ENCODE data around the gene CACNA1B.

The CACNA1B gene

DNA sequence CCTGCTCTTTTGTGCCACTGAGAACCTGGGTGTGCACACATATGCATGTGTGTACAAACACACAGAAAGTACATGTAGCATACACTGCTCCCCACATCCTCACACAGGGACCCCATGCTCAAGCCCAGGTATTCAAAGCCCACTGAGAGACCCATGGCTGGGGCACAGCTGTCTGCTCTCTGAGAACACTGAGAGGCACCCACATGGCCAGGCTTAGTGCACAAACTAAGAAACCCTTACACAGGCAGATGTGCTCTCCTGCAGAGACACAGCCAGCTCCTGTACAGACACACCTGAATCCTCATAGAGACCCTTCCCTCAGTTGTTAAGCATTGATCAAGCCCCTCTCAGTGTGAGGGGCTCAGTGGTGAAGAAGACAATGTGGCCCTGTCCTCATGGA is 92.5 kb downstream of the CACNA1B start:
- Histone ChIP-seq H3K4me2 (ENCODE audit: low read length) (no peak overlapping the region), H3K4me1 (ENCODE audit: control insufficient read depth, low read depth, low read length) (no peaks in the 10 kb centered on the region), H3K9ac (ENCODE audit: low read length) (no peak overlapping the region), H3K56ac (ENCODE audit: low read length) (no peak overlapping the region), H2BK5ac (ENCODE audit: low read length) (no peak overlapping the region), H4K8ac (ENCODE audit: low read depth, low read length) (no peak overlapping the region), H3K27ac (ENCODE audit: low read depth, low read length) (no peak overlapping the region), H2BK15ac (replicated peaks; ENCODE audit: low read depth) (no peak overlapping the region), H4K5ac (ENCODE audit: low read length) (no peak overlapping the region), H3K4me3 (ENCODE audit: low read length) (no peak overlapping the region), H3K36me3 (ENCODE audit: control insufficient read depth, insufficient read depth, low read length) (no peaks in the 10 kb centered on the region), H3K4ac (ENCODE audit: low read depth, low read length) (no peak overlapping the region), H2AK5ac (ENCODE audit: low read length) (no peak overlapping the region), H3K27me3 (ENCODE audit: insufficient read depth, low read length, poor library complexity) (no peaks in the 10 kb centered on the region), H3K79me1 (ENCODE audit: low read length) (no peaks in the 10 kb centered on the region), H2BK120ac (ENCODE audit: low read depth, low read length) (no peak overlapping the region), H3K23ac (ENCODE audit: low read length) (no peak overlapping the region), H3K18ac (ENCODE audit: low read length) (no peak overlapping the region), H3K79me2 (ENCODE audit: control insufficient read depth, insufficient read depth, low read length) (no peaks in the 10 kb centered on the region)
- DNase-seq, result no peak

DNA sequence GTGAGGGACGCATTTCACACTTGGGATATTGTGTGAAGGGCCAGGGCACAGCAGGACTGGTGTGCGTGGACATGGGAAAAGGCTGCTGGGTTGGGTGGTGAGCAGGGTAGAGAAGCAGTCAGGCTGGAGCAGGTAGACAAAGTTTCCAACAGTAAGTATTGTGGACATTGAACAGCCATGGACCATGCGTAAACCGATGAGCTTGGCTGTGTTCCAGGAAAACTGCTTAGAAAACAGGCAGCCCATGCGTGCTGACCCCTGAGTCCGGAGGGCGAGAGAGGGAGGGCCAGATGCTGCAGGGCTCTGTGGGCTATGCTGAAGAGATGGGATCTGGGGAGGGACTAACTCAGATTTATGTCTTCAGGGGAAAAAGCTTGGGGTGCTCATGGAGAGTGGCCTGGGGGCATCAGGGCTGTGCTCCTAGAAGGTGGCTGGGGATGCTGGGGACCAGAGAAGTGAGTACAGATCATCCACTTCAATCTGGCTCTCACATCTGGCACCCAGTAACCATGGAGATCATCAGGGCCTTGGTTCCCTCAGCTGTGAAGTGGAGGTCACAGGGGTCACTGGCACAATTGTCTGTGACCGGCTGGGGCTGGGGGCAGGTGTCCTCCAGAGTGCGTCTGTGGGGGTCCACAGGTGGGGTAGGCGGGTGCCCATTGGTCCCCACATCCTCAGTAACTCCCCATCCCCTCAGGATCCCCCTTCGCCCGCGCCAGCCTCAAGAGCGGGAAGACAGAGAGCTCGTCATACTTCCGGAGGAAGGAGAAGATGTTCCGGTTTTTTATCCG is 93.3 kb downstream of the CACNA1B start:
- no peak overlapping the region for H2BK120ac ChIP-seq (ENCODE audit: low read depth, low read length)
- no peak overlapping the region for H2BK15ac ChIP-seq (replicated peaks; ENCODE audit: low read depth)
- H3K56ac ChIP-seq (ENCODE audit: low read length), result no peak overlapping the region
- no peak overlapping the region for H3K4me2 ChIP-seq (ENCODE audit: low read length)
- no peak overlapping the region for H4K5ac ChIP-seq (ENCODE audit: low read length)
- no peaks in the 10 kb centered on the region for H3K79me2 ChIP-seq (ENCODE audit: control insufficient read depth, insufficient read depth, low read length)
- no peak overlapping the region for H3K4ac ChIP-seq (ENCODE audit: low read depth, low read length)
- no peaks in the 10 kb centered on the region for H3K79me1 ChIP-seq (ENCODE audit: low read length)
- H2AK5ac ChIP-seq (ENCODE audit: low read length), result no peak overlapping the region
- H3K27me3 ChIP-seq (ENCODE audit: insufficient read depth, low read length, poor library complexity), result no peaks in the 10 kb centered on the region
- no peak overlapping the region for H4K8ac ChIP-seq (ENCODE audit: low read depth, low read length)
- H2BK5ac ChIP-seq (ENCODE audit: low read length), result no peak overlapping the region
- no peaks in the 10 kb centered on the region for H3K36me3 ChIP-seq (ENCODE audit: control insufficient read depth, insufficient read depth, low read length)
- no peaks in the 10 kb centered on the region for H3K4me1 ChIP-seq (ENCODE audit: control insufficient read depth, low read depth, low read length)
- H3K23ac ChIP-seq (ENCODE audit: low read length), result no peak overlapping the region
- no peak overlapping the region for H3K4me3 ChIP-seq (ENCODE audit: low read length)
- H3K18ac ChIP-seq (ENCODE audit: low read length), result no peak overlapping the region
- no peak overlapping the region for H3K27ac ChIP-seq (ENCODE audit: low read depth, low read length)
- no peak overlapping the region for H3K9ac ChIP-seq (ENCODE audit: low read length)
- no peak for DNase-seq
- WGBS (ENCODE audit: extremely low coverage, insufficient coverage, low lambda C conversion rate), result no CpG with 5 or more reads among the region's 18 CpGs

DNA sequence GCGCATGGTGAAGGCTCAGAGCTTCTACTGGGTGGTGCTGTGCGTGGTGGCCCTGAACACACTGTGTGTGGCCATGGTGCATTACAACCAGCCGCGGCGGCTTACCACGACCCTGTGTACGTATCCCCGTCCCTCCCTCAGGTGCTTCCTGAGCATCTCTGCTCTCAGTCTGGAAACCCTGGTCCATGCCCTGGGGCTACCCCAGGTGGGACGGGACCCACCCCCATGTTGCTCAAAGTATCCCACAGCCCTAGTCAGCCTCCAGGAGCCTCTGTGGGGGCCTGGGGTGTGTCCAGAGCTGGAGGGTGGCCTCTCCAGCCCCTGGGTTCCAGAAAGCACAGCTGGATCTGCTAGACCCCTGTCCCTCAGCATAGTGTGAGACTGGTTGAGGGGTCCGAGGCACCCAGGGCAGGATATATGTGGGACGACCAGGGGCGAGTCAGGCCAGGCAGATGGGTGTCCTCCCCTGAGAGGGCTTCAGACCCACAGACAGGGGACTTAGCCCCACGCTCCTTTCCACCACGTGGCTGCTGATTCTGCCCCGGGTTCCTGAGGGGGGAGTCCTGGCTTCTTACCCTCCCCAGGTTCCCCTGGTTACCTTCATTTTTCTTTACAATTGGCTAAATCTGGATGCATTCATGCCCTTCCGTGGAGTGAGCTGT is 94.0 kb downstream of the CACNA1B start:
- Histone ChIP-seq H2BK5ac (ENCODE audit: low read length) (no peak overlapping the region), H3K79me1 (ENCODE audit: low read length) (no peaks in the 10 kb centered on the region), H3K23ac (ENCODE audit: low read length) (no peak overlapping the region), H3K79me2 (ENCODE audit: control insufficient read depth, insufficient read depth, low read length) (no peaks in the 10 kb centered on the region), H3K9ac (ENCODE audit: low read length) (no peak overlapping the region), H3K4ac (ENCODE audit: low read depth, low read length) (no peak overlapping the region), H3K27me3 (ENCODE audit: insufficient read depth, low read length, poor library complexity) (no peaks in the 10 kb centered on the region), H4K5ac (ENCODE audit: low read length) (no peak overlapping the region), H3K4me3 (ENCODE audit: low read length) (no peak overlapping the region), H2BK15ac (replicated peaks; ENCODE audit: low read depth) (no peak overlapping the region), H3K27ac (ENCODE audit: low read depth, low read length) (no peak overlapping the region), H3K56ac (ENCODE audit: low read length) (no peak overlapping the region), H3K18ac (ENCODE audit: low read length) (no peak overlapping the region), H2AK5ac (ENCODE audit: low read length) (no peak overlapping the region), H4K8ac (ENCODE audit: low read depth, low read length) (no peak overlapping the region), H3K36me3 (ENCODE audit: control insufficient read depth, insufficient read depth, low read length) (no peaks in the 10 kb centered on the region), H3K4me2 (ENCODE audit: low read length) (no peak overlapping the region), H3K4me1 (ENCODE audit: control insufficient read depth, low read depth, low read length) (no peaks in the 10 kb centered on the region), H2BK120ac (ENCODE audit: low read depth, low read length) (no peak overlapping the region)
- no peak for DNase-seq
- no CpG with 5 or more reads among the region's 16 CpGs for WGBS (ENCODE audit: extremely low coverage, insufficient coverage, low lambda C conversion rate)

DNA sequence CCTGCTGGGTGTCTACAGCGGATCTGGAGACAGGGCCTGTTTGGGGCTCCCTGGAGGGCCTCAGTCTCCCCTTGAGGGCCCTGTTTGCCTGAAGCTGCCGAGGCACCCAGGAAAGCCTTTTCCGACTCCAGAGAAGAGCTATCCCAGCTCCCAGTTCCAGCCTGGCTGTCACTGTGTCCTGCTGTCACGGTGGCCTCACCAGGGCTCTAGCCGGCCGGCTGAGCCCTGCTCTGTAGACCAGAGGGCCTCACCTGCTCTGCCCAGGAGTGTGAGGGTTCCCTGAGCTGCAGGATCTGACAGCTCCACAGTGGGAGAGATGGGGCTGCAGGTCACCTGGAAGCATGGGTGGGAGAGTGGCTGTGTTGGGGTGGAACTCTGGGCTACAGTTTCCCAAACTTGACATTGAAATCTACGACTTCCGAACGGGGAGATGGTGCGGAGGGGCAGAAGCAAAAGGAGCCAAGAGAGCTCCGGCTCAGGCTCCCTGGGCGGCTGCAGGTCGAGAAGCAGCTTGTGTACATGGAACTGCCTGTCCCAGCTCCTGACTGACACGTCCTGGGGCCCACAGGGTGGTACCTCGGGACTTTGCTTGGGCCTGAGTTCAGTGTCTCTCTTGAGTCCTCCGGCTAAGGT is 94.9 kb downstream of the CACNA1B start:
- Histone ChIP-seq H3K23ac (ENCODE audit: low read length) (no peak overlapping the region), H3K9ac (ENCODE audit: low read length) (no peak overlapping the region), H3K4ac (ENCODE audit: low read depth, low read length) (no peak overlapping the region), H2AK5ac (ENCODE audit: low read length) (no peak overlapping the region), H3K27ac (ENCODE audit: low read depth, low read length) (no peak overlapping the region), H3K56ac (ENCODE audit: low read length) (no peak overlapping the region), H3K4me3 (ENCODE audit: low read length) (no peak overlapping the region), H2BK5ac (ENCODE audit: low read length) (no peak overlapping the region), H3K79me1 (ENCODE audit: low read length) (no peaks in the 10 kb centered on the region), H3K36me3 (ENCODE audit: control insufficient read depth, insufficient read depth, low read length) (no peaks in the 10 kb centered on the region), H2BK15ac (replicated peaks; ENCODE audit: low read depth) (no peak overlapping the region), H4K8ac (ENCODE audit: low read depth, low read length) (no peak overlapping the region), H2BK120ac (ENCODE audit: low read depth, low read length) (no peak overlapping the region), H3K18ac (ENCODE audit: low read length) (no peak overlapping the region), H3K4me1 (ENCODE audit: control insufficient read depth, low read depth, low read length) (no peaks in the 10 kb centered on the region), H3K79me2 (ENCODE audit: control insufficient read depth, insufficient read depth, low read length) (no peaks in the 10 kb centered on the region), H3K4me2 (ENCODE audit: low read length) (no peak overlapping the region), H4K5ac (ENCODE audit: low read length) (no peak overlapping the region), H3K27me3 (ENCODE audit: insufficient read depth, low read length, poor library complexity) (no peaks in the 10 kb centered on the region)
- no peak for DNase-seq
- WGBS (ENCODE audit: extremely low coverage, insufficient coverage, low lambda C conversion rate), result no CpG with 5 or more reads among the region's 16 CpGs

DNA sequence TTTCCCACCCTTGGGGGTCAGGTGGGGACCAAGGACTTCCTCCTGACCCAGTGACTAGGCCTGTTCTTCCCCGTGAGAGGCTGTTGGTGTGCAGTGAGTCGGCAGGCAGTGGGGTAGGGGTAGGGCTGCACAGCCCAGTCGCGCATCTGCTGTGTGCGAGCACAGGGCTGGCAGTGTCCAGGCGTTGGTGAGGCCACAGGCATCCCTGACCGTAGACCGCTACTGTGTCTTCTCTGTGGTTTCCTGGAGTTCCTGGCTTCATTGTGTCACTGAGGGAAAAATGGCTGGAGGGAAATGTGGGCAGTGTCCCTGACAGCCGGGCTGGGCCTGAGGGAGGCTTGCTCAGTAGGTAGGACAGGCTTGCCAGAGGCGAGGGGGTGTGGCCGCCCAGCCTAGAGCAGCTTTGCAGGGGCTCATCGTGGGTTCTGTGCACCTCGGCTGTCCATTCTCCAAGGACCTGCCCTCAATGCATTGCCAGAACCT is 95.4 kb downstream of the CACNA1B start:
- Histone ChIP-seq H2BK15ac (replicated peaks; ENCODE audit: low read depth) (no peak overlapping the region), H2BK120ac (ENCODE audit: low read depth, low read length) (no peak overlapping the region), H3K79me1 (ENCODE audit: low read length) (no peaks in the 10 kb centered on the region), H3K4me3 (ENCODE audit: low read length) (no peak overlapping the region), H4K5ac (ENCODE audit: low read length) (no peak overlapping the region), H3K27me3 (ENCODE audit: insufficient read depth, low read length, poor library complexity) (no peaks in the 10 kb centered on the region), H3K56ac (ENCODE audit: low read length) (no peak overlapping the region), H2AK5ac (ENCODE audit: low read length) (no peak overlapping the region), H4K8ac (ENCODE audit: low read depth, low read length) (no peak overlapping the region), H2BK5ac (ENCODE audit: low read length) (no peak overlapping the region), H3K27ac (ENCODE audit: low read depth, low read length) (no peak overlapping the region), H3K9ac (ENCODE audit: low read length) (no peak overlapping the region), H3K4me1 (ENCODE audit: control insufficient read depth, low read depth, low read length) (no peaks in the 10 kb centered on the region), H3K36me3 (ENCODE audit: control insufficient read depth, insufficient read depth, low read length) (no peaks in the 10 kb centered on the region), H3K18ac (ENCODE audit: low read length) (no peak overlapping the region), H3K23ac (ENCODE audit: low read length) (no peak overlapping the region), H3K79me2 (ENCODE audit: control insufficient read depth, insufficient read depth, low read length) (no peaks in the 10 kb centered on the region), H3K4ac (ENCODE audit: low read depth, low read length) (no peak overlapping the region), H3K4me2 (ENCODE audit: low read length) (no peak overlapping the region)
- no CpG with 5 or more reads among the region's 13 CpGs for WGBS (ENCODE audit: extremely low coverage, insufficient coverage, low lambda C conversion rate)
- no peak for DNase-seq
